Stimulated activated naive CD8-positive, alpha-beta T cell treated with anti-CD3 and anti-CD28 coated beads, Interleukin-15, amount 100 ng/mL, for 72 hours (primary cell): ENCODE measurements around the gene HSPA12A.
"Not testable (repeated sequence)": the region's sequence is repeated elsewhere in the genome, so short reads cannot be mapped to it uniquely, and the experiment has no call there.

Source experiments
- ATAC-seq: fragments of 150-1000 bp; cut with Tn5 transposase; 2 replicates; pipeline ENCODE4 v1.10.0; 2021; ENCODE audit warnings: mild to moderate bottlenecking, moderate library complexity
- DNase-seq, 2 donors: peaks; one replicate each; pipeline ENCODE4 v3.0.0; 2021 to 2022
- H3K27ac Mint-ChIP-seq, 2 donors: one replicate each; pipeline ENCODE4 v1.8.0; 2022; ENCODE audit warnings: mild to moderate bottlenecking in 2 of 2, mixed read lengths in 2 of 2, moderate library complexity in 2 of 2
- H3K27me3 Mint-ChIP-seq: one replicate; pipeline ENCODE4 v1.8.0; 2022; ENCODE audit warnings: mixed read lengths
- H3K4me1 Mint-ChIP-seq: one replicate; pipeline ENCODE4 v1.8.0; 2022; ENCODE audit warnings: mild to moderate bottlenecking, mixed read lengths
- H3K4me3 Mint-ChIP-seq, 2 donors: one replicate each; pipeline ENCODE4 v1.8.0; 2022; ENCODE audit warnings: mild to moderate bottlenecking in 2 of 2, mixed read lengths in 2 of 2, moderate library complexity in 1 of 2
- H3K9me3 Mint-ChIP-seq, 2 donors: one replicate each; pipeline ENCODE4 v1.8.0; 2022; ENCODE audit warnings: mixed read lengths in 2 of 2

The HSPA12A gene

DNA sequence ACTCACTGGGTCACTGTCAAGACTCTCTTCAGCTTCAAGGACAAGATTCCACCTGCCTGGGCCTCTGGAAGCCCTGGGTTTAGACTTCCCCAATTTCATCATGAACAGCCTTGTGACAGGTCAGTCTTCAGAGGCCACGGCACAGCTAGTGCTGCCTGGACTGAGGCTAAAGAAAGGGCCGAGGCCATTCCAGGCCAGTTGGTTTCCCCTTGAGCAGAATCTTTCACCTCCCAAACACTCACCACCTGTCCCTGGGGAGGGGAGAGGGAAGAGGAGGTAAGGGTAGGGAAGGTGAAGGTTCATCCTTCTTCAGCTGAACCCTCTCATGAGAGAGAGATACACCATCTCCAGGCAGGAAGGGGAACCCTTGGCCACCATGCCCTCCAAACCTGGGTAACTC is 24.3 kb downstream of the HSPA12A start:
- Mint-ChIP-seq H3K4me3 (no peak overlapping the region), H3K27me3 (peaks cover 89% of the 10 kb centered on the region), H3K27ac (no peak overlapping the region), H3K4me1 (peaks cover 17% of the 10 kb centered on the region), H3K9me3 (no peaks in the 10 kb centered on the region)
- DNase-seq, result no peak
- ATAC-seq, result no peak

DNA sequence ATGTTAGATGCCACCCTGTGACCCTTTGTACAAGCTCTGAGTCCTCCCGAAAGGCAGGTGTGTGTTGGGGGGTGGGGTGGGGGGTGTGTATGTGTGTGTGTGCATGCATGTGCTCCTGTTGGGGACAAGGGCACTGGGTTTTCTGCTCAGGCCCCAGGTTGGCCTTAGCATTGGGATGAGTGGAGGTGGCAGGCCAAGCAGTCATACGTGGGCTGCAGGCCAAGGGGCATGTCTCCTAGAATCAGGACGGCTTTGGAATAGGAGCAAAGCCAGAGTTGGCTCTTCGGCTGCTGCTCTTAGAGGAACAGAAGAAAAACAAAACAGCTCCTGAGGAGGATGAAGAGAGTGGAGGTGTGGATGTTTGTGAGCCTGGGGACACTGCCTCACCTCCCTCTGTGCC is 26.0 kb downstream of the HSPA12A start:
- H3K9me3 Mint-ChIP-seq, result no peaks in the 10 kb centered on the region
- H3K27me3 Mint-ChIP-seq, result peaks cover 74% of the 10 kb centered on the region
- no peak overlapping the region for H3K4me3 Mint-ChIP-seq
- DNase-seq, result no peak
- no peak overlapping the region for H3K27ac Mint-ChIP-seq
- peaks cover 6% of the 10 kb centered on the region for H3K4me1 Mint-ChIP-seq
- ATAC-seq, result no peak

DNA sequence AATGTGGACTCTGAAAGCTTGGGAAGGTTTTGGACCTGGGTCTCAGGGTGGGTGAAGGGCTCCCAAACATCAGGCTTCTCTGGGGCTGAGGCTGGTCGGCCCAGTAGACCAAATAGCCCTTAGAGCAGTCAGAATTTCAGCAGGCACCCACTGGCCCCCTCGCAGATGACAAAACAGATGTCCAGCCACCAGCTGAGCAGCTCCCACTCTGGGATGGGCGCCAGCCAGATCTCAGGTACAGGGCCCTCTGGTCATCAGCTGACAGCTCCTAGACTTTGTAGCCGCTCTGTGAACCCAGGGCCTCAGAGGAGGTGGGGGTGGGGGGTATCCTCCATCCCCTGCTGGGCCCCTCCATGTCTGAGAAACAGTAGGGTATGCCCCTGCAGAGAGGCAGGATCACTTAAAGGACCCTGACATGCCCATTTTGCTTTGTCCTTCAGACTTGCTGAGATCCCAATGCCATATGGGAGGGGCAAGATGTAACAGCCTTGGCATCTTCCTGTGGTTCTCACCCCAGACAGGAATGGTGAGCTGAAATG is 26.5 kb downstream of the HSPA12A start:
- Mint-ChIP-seq H3K9me3 (no peaks in the 10 kb centered on the region), H3K27ac (no peak overlapping the region), H3K27me3 (peaks cover 72% of the 10 kb centered on the region), H3K4me1 (peaks cover 5% of the 10 kb centered on the region), H3K4me3 (no peak overlapping the region)
- DNase-seq (no peak), ATAC-seq (no peak)

DNA sequence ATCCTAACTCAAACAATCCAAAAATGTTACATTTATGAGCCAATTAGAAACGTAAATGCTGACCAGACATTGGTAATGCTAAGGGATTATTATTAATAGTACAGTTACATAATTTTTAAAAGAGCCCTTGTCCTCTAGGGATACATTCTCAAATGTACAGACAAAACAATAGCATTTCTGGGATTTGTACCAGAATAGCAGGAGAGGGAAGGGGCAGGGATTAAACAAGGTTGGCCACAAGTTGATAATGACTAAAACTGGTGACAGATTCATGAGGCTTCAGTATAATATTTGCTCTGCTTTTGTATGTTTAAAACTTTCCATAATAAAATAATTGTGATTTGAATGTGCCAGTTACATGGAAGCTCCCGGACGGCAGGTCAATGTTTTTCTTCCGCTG is 27.0 kb downstream of the HSPA12A start:
- Mint-ChIP-seq H3K9me3 (no peaks in the 10 kb centered on the region), H3K27ac (no peak overlapping the region), H3K27me3 (peaks cover 72% of the 10 kb centered on the region), H3K4me3 (no peak overlapping the region), H3K4me1 (no peaks in the 10 kb centered on the region)
- ATAC-seq (no peak), DNase-seq (no peak)

DNA sequence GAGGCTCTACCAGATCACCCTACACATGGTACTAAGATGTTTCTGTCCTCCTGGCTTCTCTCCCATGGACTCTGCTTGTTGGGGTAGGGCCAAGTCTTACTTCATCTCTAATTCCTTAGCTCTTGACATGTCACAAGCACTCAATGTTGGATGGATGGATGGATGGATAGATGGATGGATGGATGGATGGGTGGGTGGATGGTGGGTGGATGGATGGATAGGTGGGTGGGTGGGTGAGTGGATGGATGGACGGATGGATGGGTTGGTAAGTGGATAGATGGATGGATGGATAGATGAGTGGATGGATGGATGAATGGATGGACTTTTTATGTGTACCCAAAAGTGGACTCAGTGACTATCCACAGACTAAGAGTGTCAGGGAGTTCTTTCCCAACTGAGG is 28.5 kb downstream of the HSPA12A start:
- Mint-ChIP-seq H3K4me1 (no peaks in the 10 kb centered on the region), H3K27ac (no peak overlapping the region), H3K9me3 (no peaks in the 10 kb centered on the region), H3K27me3 (peaks cover 70% of the 10 kb centered on the region), H3K4me3 (no peak overlapping the region)
- no peak for ATAC-seq
- DNase-seq, result no peak

DNA sequence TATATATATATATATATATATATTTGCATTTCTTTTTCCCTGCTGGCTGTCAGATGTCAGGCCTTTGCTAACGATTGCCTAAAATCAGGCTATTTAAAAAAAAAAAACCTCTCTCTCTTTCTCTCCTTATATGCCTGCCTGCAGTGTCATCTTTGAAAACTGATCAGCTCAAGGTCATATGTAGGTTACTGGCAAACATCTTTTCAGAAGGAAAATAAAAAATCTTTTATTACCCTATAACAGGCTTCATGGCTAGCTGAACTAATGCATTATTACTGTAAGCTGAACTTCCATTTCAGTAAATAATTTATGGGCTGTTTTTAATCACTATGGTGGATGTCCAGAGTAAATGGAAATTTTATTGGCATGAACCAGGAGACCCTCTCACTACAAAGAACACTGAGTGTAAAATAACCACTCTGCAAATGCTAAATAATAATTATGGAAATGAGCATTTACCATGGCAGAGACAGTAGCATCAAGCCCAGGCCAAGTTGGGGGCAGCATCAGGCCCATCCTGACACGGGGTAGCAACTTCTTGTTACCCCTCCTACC is 29.3 kb downstream of the HSPA12A start:
- Mint-ChIP-seq H3K9me3 (no peaks in the 10 kb centered on the region), H3K27me3 (peaks cover 67% of the 10 kb centered on the region), H3K4me3 (no peak overlapping the region), H3K4me1 (no peaks in the 10 kb centered on the region), H3K27ac (no peak overlapping the region)
- ATAC-seq (no peak), DNase-seq (no peak)

DNA sequence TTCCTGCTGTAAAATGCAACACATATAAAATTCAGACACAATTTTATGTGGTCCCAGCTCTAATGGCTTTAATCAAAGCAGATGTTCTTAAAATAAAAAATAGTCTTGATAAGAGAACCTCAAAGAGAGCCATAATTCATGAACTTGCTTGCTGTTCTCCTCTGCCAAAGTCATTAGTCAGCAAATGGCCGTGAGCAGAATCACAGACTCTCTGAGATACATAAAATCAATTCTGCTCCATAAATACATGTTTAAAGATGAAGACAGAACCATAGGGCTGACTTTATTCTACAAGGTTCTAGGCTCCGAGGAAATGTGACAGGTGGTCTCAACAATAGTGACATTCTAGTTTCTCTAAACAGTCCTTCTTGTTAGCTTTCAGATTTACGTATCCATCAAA is 29.8 kb downstream of the HSPA12A start:
- no peak for DNase-seq
- ATAC-seq, result no peak
- peaks cover 62% of the 10 kb centered on the region for H3K27me3 Mint-ChIP-seq

DNA sequence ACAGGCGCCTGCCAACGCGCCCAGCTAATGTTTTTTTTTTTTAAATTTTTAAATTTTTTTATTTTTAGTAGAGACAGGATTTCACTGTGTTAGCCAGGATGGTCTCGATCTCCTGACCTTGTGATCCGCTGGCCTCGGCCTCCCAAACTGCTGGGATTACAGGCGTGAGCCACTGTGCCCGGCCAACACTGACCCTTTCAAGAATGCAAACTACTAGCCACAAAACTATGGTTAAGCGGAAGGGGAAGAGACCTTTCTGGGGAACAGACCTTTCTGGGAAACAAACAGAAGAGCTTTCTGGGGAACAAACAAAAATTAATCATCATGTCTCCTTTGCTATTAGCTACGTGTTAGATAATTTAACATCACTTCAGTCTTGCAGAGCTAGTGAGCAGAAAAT is 30.6 kb downstream of the HSPA12A start:
- H3K9me3 Mint-ChIP-seq, ATAC-seq, DNase-seq, H3K4me3 Mint-ChIP-seq, H3K27ac Mint-ChIP-seq, H3K4me1 Mint-ChIP-seq: not testable (repeated sequence)
- peaks cover 60% of the 10 kb centered on the region for H3K27me3 Mint-ChIP-seq

More for the DNA sequence above, 29.8 kb downstream of the HSPA12A start:
- Mint-ChIP-seq H3K4me1 (no peaks in the 10 kb centered on the region), H3K9me3 (no peaks in the 10 kb centered on the region), H3K27ac (no peak overlapping the region), H3K4me3 (no peak overlapping the region)

DNA sequence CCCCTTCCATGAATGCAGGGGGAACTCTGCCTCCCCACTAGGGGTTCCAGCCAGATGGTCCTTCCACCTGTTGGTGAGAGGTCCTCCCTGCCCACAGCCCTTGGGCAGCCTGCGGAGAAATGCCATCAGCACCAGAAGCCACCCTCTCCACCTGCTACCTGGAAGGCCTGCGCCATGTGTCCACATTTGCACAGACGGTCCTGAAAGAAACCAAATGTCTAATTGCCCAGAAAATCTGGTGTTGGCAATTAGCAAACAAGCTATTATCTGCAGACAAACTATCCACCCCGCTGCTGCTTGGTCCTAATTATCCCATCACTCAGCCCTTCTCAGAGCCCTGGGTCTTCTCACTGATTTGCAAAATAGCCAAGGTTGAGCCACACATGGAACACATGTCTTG is 32.3 kb downstream of the HSPA12A start:
- Mint-ChIP-seq H3K4me3 (no peak overlapping the region), H3K27me3 (peaks cover 67% of the 10 kb centered on the region), H3K9me3 (no peaks in the 10 kb centered on the region), H3K27ac (no peak overlapping the region), H3K4me1 (no peaks in the 10 kb centered on the region)
- DNase-seq, result no peak
- ATAC-seq, result no peak

DNA sequence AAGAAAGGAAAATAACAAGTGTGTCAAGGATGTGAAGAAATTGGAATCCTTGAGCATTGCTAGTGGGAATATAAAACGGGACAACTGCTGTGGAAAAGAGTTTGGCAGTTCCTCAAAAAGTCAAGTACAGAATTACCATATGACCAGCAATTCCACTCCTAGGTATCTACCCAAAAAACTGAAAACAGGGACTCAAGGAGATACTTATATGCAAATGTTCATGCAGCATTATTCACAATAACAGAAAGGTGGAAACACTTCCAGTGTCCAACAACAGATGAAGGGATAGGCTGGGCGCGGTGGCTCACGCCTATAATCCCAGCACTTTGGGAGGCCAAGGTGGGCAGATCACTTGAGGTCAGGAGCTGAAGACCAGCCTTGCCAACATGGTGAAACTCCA is 33.5 kb downstream of the HSPA12A start:
- H3K9me3 Mint-ChIP-seq, result no peaks in the 10 kb centered on the region
- H3K27me3 Mint-ChIP-seq, result peaks cover 55% of the 10 kb centered on the region
- no peak for DNase-seq

DNA sequence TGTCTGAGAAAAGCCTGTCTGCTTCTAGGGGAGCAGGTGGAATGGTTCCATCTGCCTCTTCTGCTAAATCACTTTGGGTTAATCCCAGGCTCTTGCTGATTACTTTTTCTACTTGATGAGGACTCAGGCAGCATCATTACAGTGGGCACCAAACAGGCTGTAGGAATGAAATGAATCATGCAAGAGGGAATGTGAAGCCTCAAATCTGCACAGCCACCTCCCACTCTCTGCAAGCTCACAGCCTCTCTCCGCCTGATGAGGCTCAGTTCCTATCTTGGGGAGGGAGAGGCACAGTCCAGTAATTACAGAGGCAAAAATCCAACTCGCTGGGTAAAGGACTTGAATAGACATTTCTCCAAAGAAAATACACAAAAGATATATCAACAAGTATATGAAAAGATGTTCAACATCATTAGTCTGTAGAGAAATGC is 34.0 kb downstream of the HSPA12A start:
- Mint-ChIP-seq H3K9me3 (no peaks in the 10 kb centered on the region), H3K4me1 (no peaks in the 10 kb centered on the region), H3K27ac (no peak overlapping the region), H3K27me3 (peaks cover 55% of the 10 kb centered on the region), H3K4me3 (no peak overlapping the region)
- DNase-seq (no peak), ATAC-seq (no peak)

More for the DNA sequence above, 33.5 kb downstream of the HSPA12A start:
- no peak for ATAC-seq
- Mint-ChIP-seq H3K4me1 (no peaks in the 10 kb centered on the region), H3K4me3 (no peak overlapping the region), H3K27ac (no peak overlapping the region)

DNA sequence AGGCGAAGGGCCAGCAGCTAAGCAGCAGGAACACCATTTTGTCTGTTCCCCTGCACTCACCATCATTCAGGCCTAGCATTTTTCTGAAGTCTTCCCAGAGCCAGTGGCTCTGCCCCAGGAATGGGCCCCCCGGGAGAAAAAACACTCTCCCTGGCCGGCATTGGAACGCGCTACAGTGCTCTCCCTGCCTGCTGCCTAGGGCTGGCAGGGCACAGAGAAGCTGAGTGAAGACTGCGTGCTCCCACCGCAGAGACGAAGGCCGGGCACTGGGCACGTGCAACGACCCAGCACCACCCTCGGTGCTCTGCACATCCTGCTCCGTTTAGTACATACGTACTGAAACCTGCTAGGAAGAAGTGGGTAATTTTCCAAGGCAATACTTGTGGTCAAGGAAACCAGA is 34.4 kb downstream of the HSPA12A start:
- DNase-seq (no peak), ATAC-seq (no peak)
- no peaks in the 10 kb centered on the region for H3K9me3 Mint-ChIP-seq
- H3K4me1 Mint-ChIP-seq, result no peaks in the 10 kb centered on the region
- H3K27ac Mint-ChIP-seq, result no peak overlapping the region
- H3K27me3 Mint-ChIP-seq, result peaks cover 55% of the 10 kb centered on the region
- no peak overlapping the region for H3K4me3 Mint-ChIP-seq

DNA sequence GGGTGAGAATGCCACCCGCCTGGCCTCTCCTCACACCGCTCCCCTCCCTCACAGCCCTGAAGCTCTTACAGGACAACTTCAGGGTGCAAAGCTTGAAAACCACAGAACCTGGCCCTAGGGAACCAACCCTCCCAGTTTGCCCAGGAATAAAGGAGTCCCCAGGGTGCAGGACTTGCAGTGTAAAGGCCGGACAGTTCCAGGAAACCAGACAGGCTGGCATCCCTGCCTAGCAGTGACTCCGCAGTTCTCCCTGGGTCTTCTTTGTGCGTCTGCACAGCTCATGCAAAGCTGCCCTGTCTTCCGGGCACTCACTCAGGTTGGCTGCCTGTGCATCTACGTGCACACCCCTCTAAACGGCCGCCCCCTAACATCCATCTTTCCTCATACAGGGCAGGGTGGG is 36.1 kb downstream of the HSPA12A start:
- no peaks in the 10 kb centered on the region for H3K4me1 Mint-ChIP-seq
- DNase-seq, result no peak
- no peak overlapping the region for H3K27ac Mint-ChIP-seq
- H3K9me3 Mint-ChIP-seq, result no peaks in the 10 kb centered on the region
- no peak overlapping the region for H3K4me3 Mint-ChIP-seq
- H3K27me3 Mint-ChIP-seq, result peaks cover 70% of the 10 kb centered on the region
- no peak for ATAC-seq

DNA sequence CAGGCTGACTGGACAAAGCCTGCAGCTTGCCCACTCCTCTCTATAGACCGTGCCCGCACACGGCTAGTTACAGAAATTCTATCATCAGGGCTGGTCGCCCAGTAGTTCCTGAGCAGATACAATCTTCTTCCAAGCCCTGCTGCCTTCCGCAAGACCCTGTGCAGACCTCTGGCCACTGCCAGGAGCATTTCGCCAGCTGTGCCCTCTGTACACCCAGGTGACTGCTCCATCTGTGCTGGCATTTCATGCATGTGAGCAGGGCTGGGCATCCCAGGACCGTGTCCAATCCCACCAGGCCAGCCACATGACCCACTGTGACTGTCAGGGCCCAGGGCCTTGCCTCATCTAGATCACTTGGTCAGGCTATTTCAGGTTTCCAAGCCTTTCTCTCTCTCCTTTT is 36.9 kb downstream of the HSPA12A start:
- no peak overlapping the region for H3K4me3 Mint-ChIP-seq
- DNase-seq, result no peak
- peak; percentile 38 for ATAC-seq

DNA sequence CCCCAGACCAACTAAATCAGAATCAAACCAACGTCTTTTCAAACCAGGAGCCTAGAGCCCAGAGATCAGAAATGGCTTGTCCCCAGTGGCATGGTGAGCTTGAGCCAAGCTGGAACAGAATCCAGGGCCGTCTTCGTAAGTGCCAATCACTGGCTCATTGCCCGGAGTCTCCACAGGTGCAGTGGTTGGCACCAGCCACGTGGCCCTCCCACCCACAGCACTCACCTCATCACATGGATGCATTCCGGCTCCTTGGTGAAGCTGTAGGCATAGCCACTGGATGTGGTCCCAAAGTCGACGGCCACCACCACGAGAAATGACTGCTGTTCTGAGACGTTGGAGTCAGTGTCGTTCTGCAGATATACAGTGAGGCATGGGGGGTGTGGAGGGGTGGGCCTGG is 37.4 kb downstream of the HSPA12A start:
- peak; percentile 31 for ATAC-seq
- Mint-ChIP-seq H3K27ac (no peak overlapping the region), H3K27me3 (peaks cover 61% of the 10 kb centered on the region), H3K4me1 (no peaks in the 10 kb centered on the region), H3K4me3 (no peak overlapping the region), H3K9me3 (no peaks in the 10 kb centered on the region)
- DNase-seq, result no peak

More for the DNA sequence above, 36.9 kb downstream of the HSPA12A start:
- no peaks in the 10 kb centered on the region for H3K4me1 Mint-ChIP-seq
- no peak overlapping the region for H3K27ac Mint-ChIP-seq
- no peaks in the 10 kb centered on the region for H3K9me3 Mint-ChIP-seq
- H3K27me3 Mint-ChIP-seq, result peaks cover 66% of the 10 kb centered on the region

DNA sequence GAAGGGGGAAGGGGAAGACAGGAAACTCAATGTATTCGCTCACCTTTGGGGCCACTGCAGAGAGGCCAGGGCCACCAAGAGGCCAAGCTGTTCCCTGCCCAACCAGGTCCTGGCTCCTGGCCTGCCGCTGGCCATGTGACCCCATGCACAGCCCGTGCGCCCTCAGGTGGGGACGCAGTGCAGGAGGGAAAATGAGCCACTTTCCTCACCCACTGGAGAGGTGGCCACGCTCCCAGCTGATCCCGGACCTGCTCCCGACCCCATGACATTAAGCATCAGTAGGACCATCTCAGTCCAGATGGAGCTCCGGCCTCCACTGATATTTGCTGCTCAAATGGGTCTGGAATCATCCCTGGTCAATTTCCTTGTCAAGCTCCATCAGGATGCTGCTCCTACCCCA is 40.2 kb downstream of the HSPA12A start:
- Mint-ChIP-seq H3K9me3 (no peaks in the 10 kb centered on the region), H3K27ac (no peak overlapping the region), H3K4me1 (no peaks in the 10 kb centered on the region), H3K27me3 (peaks cover 70% of the 10 kb centered on the region), H3K4me3 (no peak overlapping the region)
- DNase-seq (no peak), ATAC-seq (no peak)

DNA sequence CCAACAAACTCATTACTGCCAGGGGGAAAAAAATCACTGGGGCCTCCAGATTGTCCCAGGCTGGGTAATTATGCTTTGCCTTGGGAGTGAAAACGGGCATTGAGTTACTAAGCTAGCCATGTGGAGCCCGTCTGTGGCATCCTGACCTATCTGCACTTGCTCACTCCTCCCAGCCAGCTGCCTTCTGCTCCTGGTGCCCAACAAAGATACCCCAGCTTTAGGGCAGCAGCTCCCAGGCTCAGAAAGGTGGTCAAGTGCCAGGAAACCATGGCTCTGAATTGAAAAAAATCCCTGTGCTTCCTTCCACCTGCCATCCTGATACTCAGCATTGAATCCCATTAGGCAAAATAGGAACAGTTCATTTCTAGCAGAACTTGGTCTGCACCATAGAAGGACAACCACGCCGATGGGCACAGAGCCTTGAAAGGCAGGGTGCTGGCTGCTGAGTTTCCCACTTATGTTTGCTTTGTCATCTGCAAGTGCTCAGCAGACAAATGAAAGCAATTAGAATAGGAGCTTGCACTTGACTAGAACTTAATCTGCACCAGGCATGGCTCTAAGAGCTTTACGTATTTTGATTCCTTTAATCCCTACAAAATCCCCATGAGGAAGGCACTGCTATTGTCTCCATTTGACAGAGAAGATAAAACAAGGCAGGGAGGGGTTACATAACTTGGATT is 42.8 kb downstream of the HSPA12A start:
- no peak for DNase-seq
- H3K9me3 Mint-ChIP-seq, result no peaks in the 10 kb centered on the region
- H3K27ac Mint-ChIP-seq, result no peak overlapping the region
- H3K4me3 Mint-ChIP-seq, result no peak overlapping the region
- ATAC-seq, result no peak
- no peaks in the 10 kb centered on the region for H3K4me1 Mint-ChIP-seq
- H3K27me3 Mint-ChIP-seq, result peaks cover 69% of the 10 kb centered on the region
